Activated CD4-positive, alpha-beta T cell treated with anti-CD3 and anti-CD28 coated beads, Interleukin-2, Interleukin-6, amounts not matched to agents 100 ng/mL and 50 ng/mL, durations not matched to agents 16 hours and 8 hours (primary cell): Measurements from ENCODE around the gene PIGS.
A peak's percentile ranks its signal among the peaks of the same experiment; 100 is the strongest.
"Not testable (repeated sequence)": the region's sequence is repeated elsewhere in the genome, so short reads cannot be mapped to it uniquely, and the experiment has no call there.

Source experiments
- DNase-seq: peaks from one replicate; pipeline ENCODE4 v3.0.0-alpha.2; 2020

The PIGS gene

GRCh38 chr17:28571361-28572122 is at the start of gene PIGS:
Gene PIGS, minus strand, starts transcription at chr17:28571524. Its CDS starts 28 bp downstream, at chr17:28571496.
- DNase-seq = peak; percentile 97

DNA sequence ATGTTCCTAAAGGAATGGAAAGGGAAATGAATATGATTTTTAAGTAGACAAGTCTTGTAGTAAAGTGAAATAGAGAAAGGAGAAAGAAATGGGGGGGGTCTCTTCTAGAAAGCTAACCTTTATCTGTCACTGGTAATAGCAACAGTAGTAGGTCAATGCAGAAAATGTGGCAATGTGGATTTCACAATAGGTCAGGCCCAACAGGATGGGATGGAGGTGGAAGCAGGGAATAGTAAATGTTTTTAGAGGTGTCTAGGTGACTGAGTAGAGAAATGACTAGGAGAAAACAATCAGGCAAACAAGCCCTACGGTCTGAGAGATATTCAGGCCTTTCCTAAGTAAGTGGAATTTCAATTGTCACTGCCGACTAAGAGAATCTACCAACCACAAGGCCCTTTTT is 48.7 kb upstream of the PIGS start:
- no peak for DNase-seq

DNA sequence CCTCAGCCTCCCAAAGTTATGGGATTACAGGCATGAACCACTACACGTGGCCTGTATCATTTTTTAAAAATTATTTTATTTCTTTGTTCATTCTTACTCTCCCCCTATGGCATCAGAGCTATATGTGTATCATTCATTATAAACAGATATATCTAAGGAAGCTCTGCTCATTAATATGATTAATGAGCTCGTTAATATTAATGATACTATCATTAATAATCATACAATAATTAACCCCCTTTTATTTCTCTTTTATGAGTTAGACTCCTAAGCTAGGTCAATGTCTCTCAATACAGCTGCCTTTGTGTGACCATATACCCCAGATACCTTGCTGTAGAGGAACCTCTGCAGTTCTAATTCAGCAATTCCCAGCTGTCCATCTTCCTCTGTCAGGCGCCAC is 47.1 kb upstream of the PIGS start:
- no peak for DNase-seq

DNA sequence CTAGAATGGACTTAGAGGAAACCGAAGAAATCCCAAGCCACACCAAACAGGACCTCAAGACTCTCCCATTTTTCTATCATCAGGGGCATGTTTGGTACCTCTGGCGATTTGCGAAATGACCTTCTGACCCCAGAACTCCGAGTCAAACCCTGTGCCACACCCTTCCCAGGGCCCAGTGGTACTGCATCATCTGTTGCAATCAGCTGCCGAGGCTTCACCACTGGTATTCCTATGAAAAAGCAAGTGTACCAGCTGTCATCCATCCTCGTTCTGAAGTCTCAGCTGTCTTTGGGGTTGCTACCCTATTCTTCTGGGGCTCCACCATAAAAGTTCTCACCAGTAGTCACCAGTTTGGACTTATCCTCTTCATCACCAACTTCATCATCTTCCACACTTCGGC is 45.0 kb upstream of the PIGS start:
- no peak for DNase-seq

DNA sequence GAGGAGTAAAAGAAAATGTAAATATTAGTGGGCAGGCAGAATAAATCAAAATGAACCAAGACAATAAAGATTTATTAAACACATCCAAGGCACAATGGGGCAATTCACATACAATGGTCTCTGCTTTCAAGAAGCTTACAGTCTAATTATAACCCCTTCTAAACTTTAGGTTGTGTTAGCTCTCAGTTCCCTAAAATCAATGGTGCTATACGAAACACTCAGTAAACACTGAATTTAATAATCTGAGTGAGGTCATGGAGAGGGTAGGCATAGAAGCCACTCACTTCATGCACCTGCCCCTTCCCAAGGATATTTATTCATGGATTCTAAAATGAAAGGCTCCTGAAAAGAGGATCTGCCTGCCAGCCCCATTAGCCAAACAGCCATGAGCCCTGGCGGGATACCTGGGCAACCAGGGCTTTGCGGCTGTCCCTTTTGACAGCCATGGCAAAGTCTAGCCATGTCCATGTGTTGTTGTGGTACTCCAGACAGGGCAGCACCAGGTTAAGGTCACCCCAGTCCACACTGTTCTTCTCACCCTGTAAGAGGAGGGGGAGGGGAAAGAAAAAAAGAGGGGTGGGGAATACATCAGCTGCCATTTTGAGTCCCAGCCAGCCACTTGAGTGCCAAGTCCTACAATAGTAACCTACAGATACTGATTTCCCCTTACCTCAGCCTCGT is 44.1 kb upstream of the PIGS start:
- no peak for DNase-seq

DNA sequence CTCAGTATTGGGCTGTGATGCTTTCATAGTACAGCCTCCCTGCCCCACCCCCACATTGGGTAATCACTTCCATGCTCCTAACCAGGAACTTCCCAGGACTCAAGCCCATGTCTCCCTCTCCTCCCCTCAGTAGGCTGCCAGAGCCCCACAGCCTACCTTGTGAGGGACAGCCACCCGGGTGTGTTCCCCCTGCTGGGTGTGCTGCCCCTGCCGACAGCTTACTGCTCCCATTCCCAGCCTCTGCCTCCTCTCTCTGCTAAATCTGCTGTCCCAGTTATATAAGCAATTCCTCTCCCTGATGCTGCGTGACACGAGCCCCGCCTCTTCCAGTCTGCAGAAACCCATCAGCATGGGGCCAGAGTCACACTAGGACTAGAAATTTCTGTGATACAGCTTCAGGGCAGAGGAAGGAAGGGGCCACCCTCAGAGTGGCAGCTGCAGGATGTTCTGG is 42.6 kb upstream of the PIGS start, which contains the start of gene RSKR:
Gene RSKR (minus strand): TSS at position 255 of the 451 bp plus-strand sequence. CDS start 24 bp downstream, at position 231.
- DNase-seq = no peak

GRCh38 chr17:28612936-28613872 is 41.9 kb upstream of the PIGS start:
- DNase-seq = peak; percentile 55

- no peak for DNase-seq
These were observed 41.2 kb upstream of the PIGS start for GRCh38 chr17:28612531-28612930.

DNA sequence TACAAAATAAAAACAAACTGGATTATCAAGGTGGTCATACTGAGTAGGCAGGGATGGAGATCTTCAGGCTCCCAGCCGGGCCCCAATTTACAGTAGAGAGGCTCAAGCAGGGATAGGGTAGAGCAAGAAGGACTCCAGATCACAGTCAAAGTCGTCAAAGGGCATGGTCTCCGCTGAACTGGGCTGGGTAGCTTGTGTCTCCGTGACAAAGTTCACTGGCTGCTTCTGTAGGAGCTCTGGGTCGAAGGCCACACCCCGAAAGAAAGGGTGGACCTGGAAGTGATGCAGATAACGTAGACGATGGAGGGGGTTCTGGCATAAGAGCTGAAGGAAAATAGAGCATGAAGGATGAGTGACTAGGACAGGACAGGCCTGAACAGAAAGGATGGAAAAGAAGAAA is 39.1 kb upstream of the PIGS start:
- DNase-seq = no peak

DNA sequence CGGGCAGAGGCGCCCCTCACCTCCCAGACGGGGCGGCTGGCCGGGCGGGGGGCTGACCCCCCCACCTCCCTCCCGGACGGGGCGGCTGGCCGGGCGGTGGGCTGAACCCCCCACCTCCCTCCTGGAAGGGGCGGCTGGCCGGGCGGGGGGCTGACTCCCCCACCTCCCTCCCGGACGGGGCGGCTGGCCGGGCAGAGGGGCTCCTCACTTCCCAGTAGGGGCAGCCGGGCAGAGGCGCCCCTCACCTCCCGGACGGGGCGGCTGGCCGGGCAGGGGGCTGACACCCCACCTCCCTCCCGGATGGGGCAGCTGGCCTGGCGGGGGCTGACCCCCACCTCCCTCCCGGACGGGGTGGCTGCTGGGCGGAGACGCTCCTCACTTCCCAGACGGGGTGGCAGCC is 32.7 kb upstream of the PIGS start:
- not testable (repeated sequence) for DNase-seq

GRCh38 chr17:28599311-28600184 is 28.2 kb upstream of the PIGS start:
- DNase-seq = peak; percentile 73

GRCh38 chr17:28598799-28599310 is 27.5 kb upstream of the PIGS start, which contains the start of gene SPAG5:
Gene SPAG5, minus strand, starts transcription at chr17:28599025. Its CDS starts 79 bp downstream, at chr17:28598946.
- peak; percentile 97 for DNase-seq

DNA sequence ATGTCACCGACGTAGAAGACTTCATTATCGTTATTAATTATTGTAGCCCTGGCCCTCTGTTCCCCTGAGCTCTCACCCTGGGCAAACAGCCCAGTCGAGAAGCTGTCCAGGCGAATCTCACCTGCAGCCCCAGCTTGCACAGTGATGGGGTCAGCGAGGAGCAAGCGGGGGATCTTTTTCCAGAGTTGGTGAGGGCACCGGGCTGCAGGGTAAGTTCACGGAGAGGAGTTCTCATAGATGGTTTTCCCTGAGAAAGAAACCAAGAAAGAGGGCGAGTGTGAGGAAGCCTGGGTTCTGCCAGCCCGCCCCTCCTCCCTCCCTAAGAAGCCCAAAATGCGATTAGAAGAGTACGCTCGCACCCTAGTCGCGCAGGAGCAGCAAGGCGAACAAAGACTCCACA is 27.1 kb upstream of the PIGS start:
- no peak for DNase-seq

DNA sequence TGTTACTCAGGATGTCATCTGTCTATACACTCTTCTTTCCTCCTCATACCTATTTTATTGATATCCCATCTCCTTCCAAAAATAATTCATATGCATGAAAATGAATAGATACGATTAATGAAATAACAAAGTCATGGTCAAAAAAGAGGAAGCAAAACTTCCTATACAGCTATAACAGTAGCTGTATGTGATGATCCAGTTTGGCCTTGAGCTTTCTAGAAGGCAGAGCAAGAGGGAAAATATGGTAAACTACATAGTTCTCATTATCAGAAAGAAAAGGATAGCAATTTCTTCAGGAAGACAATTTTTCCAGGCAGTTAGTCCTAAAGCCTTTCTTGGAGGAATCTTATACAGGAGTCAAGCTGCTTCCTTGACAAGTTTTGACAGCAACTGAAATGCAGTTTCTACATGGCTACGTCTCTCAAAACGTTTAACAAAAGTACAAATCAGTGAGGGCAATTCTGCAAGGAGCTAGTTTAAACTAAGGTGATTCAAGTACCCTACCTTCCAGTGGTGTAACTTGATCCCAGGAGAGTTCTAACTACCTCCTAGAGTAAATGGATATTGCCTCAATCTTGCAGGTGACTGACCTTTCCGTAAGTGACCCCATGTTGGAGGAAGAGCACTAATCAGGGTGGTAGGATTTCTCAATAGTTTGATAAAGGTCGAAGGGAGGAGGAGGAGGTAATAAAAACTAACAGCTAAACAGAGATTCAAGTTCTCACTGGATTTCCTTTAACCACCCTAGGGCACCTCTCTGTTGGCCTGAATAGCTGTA is 26.5 kb upstream of the PIGS start:
- no peak for DNase-seq

GRCh38 chr17:28592260-28592659 is 20.9 kb upstream of the PIGS start:
- no peak for DNase-seq

DNA sequence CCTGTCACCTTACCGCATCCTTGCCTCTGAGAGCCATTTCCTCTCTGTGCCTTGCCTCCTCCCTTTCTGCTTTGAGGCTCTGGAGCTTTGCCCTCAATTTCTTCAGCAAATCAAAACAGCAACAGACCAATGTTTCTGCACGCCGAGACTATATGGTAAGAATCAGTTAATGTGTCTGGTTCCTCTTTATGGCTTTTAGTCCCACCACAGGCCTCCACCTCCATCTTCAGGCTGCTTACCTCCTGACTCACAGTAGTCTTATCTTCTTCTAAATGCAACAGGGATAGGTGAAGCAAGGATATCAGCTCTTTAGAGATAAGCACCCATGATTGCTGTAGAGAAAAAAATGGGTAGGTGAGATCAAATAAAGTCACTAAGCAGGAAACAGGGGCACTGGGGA is 14.5 kb upstream of the PIGS start:
- no peak for DNase-seq

DNA sequence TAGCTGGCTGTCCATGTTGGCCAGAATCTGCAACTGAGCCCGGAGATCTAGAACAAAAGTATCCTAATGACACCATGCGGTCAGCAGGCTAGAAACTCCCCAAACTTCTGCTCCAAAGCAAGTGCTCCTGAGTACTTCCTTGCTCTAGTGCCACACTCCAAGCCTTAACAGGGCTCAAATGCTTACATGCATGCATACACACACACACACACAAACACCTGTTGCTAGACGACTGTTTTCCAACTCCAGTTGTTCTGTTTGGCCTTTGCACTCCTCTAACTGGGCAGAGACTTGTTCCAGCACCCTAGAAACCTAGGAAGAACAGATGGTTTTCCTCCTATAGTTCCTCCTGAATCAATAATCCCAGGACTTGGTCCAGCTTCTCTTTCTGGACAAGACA is 13.1 kb upstream of the PIGS start:
- no peak for DNase-seq

GRCh38 chr17:28582513-28582912 is 11.2 kb upstream of the PIGS start:
- no peak for DNase-seq

DNA sequence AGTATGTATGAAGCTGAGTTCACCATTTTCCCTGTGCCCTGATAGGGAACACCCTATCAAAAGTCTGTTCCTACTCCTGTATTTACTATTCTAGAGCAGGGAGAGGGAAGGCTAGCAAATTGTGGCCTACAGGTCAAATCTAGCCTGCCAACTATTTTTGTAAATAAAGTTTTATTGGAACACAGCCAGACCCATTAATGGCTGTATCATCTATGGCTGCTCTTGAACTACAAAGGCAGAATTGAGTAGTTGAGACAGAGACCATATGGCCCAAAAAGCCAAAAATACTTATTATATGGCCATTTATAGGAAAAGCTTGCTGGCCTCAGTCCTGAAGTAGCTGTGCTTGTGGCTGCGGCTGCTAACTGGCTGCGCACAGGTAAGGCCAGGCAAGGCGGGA is 9.6 kb upstream of the PIGS start:
- no peak for DNase-seq

DNA sequence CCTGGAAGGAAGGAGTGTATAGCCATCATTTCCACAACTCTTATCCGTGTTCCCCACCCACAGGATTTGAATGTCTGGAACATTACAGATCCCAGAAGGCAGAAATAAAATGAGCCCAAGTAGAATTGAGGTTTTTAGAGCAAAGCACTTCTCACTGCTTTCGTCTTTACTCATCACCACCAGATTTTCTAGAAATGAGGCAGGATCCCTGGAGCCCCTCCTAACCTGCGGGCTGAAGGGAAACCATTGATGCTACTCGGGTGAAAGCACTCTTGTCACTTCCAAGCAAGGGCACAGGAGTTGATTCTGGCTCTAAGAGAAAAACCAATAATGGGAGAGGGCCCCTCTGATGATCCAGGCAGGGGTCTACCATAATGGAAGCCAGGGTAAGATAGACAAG is 8.2 kb upstream of the PIGS start:
- peak; percentile 88 for DNase-seq
